ENCODE results near the gene FYB2.

Gene FYB2

DNA sequence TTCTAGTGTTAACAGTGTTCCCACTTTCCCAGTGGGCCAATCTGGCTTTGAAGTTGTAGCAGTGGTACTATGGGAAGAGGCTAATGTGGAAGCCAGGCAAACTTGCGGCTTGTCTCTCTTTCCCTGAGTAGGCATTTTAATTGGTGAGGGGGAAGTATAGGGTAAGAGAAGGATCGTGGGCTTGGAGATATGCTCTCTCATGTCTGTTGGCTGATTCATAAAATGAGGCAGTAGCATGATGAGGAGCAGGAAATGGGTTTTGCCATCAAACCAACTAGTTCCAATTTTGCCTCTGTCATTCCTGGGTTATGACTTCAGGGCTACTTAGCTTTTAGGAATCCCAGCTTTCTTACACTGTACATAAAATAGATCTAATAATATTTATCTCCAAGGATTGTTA is 47.5 kb upstream of the FYB2 start:
- Histone ChIP-seq H3K9me2 (replicated peaks; ENCODE audit: insufficient read depth, low read length) (no peaks in the 10 kb centered on the region), H3F3A (ENCODE audit: insufficient read depth) (no peaks in the 10 kb centered on the region), H3K79me2 (ENCODE audit: insufficient read depth, low read length) (no peaks in the 10 kb centered on the region), H3K27me3 (ENCODE audit: low read length) (no peaks in the 10 kb centered on the region), H2AFZ (ENCODE audit: low read depth, low read length, severe bottlenecking) (no peak overlapping the region), H3K4me2 (ENCODE audit: low read depth, low read length, poor library complexity, severe bottlenecking) (no peak overlapping the region), H3K9ac (ENCODE audit: low read length) (no peak overlapping the region), H3K36me3 (ENCODE audit: low read length) (no peaks in the 10 kb centered on the region), H3K4me3 (ENCODE audit: insufficient read depth, low read length, poor library complexity, severe bottlenecking) (no peak overlapping the region), H3K27ac (ENCODE audit: low read depth, low read length) (no peak overlapping the region), H3K9me3 (ENCODE audit: insufficient read depth, low read length) (no peaks in the 10 kb centered on the region), H4K20me1 (ENCODE audit: low read depth, low read length) (no peaks in the 10 kb centered on the region)
- TF ChIP-seq EZH2phosphoT487 (conservative IDR thresholded peaks at IDR 0.05; ENCODE audit: low read length) = no peak
- TF ChIP-seq, protein P1, sequence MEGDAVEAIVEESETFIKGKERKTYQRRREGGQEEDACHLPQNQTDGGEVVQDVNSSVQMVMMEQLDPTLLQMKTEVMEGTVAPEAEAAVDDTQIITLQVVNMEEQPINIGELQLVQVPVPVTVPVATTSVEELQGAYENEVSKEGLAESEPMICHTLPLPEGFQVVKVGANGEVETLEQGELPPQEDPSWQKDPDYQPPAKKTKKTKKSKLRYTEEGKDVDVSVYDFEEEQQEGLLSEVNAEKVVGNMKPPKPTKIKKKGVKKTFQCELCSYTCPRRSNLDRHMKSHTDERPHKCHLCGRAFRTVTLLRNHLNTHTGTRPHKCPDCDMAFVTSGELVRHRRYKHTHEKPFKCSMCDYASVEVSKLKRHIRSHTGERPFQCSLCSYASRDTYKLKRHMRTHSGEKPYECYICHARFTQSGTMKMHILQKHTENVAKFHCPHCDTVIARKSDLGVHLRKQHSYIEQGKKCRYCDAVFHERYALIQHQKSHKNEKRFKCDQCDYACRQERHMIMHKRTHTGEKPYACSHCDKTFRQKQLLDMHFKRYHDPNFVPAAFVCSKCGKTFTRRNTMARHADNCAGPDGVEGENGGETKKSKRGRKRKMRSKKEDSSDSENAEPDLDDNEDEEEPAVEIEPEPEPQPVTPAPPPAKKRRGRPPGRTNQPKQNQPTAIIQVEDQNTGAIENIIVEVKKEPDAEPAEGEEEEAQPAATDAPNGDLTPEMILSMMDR (IDR thresholded peaks at IDR 0.05; ENCODE audit: insufficient read depth, low read length, poor library complexity, severe bottlenecking) = no peak

GRCh38 chr1:56864430-56864829 is 45.2 kb upstream of the FYB2 start:
- Histone ChIP-seq H3K9me3 (ENCODE audit: insufficient read depth, low read length) (no peaks in the 10 kb centered on the region), H3F3A (ENCODE audit: insufficient read depth) (no peaks in the 10 kb centered on the region), H3K27ac (ENCODE audit: low read depth, low read length) (no peak overlapping the region), H3K36me3 (ENCODE audit: low read length) (no peaks in the 10 kb centered on the region), H4K20me1 (ENCODE audit: low read depth, low read length) (no peaks in the 10 kb centered on the region), H3K27me3 (ENCODE audit: low read length) (no peaks in the 10 kb centered on the region), H3K4me2 (ENCODE audit: low read depth, low read length, poor library complexity, severe bottlenecking) (no peak overlapping the region), H3K79me2 (ENCODE audit: insufficient read depth, low read length) (no peaks in the 10 kb centered on the region), H3K9ac (ENCODE audit: low read length) (no peak overlapping the region), H3K9me2 (replicated peaks; ENCODE audit: insufficient read depth, low read length) (no peaks in the 10 kb centered on the region), H3K4me3 (ENCODE audit: insufficient read depth, low read length, poor library complexity, severe bottlenecking) (no peak overlapping the region), H2AFZ (ENCODE audit: low read depth, low read length, severe bottlenecking) (no peak overlapping the region)
- TF ChIP-seq, protein P1 (IDR thresholded peaks at IDR 0.05; ENCODE audit: insufficient read depth, low read length, poor library complexity, severe bottlenecking) = no peak
- TF ChIP-seq EZH2phosphoT487 (conservative IDR thresholded peaks at IDR 0.05; ENCODE audit: low read length) = no peak

DNA sequence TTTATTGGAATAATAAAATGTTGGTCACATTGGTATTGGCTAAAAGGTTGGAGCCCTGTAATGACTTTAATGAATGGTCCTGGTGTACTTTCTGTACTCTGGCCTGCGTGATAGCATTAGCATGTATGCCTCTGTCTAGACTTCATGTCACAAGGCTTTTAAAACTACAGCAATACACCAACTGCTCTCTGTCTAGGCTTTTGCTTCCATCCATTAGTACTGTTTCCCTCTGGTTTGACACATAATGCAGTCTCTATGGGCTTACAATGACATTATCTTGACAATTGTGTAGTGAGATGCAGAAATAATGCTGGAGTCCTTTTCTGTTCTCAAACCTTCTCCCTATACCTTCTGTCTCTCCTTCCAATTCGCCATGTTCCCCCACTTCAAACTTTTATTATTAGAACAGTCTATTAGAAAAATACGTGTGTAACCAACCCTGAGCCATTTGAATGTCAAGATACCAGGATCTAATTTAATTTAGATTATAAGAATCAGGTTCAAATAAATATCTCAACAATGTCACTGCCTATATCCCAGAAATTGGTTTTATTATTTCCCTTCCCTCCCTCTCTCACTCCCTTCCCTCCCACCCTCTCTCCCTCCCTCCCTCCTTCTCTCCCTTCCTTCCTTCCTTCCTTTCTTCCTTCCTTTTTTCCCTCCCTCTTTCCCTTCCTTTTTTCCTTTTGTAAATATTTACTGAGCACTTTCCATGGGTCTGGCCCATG is 44.2 kb upstream of the FYB2 start:
- H3K27ac ChIP-seq (ENCODE audit: low read depth, low read length) = no peak overlapping the region
- H3K4me3 ChIP-seq (ENCODE audit: insufficient read depth, low read length, poor library complexity, severe bottlenecking) = no peak overlapping the region
- no peaks in the 10 kb centered on the region for H3K27me3 ChIP-seq (ENCODE audit: low read length)
- H3K9me3 ChIP-seq (ENCODE audit: insufficient read depth, low read length) = no peaks in the 10 kb centered on the region
- TF ChIP-seq EZH2phosphoT487 (conservative IDR thresholded peaks at IDR 0.05; ENCODE audit: low read length) = no peak
- TF ChIP-seq, protein P1 (IDR thresholded peaks at IDR 0.05; ENCODE audit: insufficient read depth, low read length, poor library complexity, severe bottlenecking) = no peak
- H2AFZ ChIP-seq (ENCODE audit: low read depth, low read length, severe bottlenecking) = no peak overlapping the region
- H3K4me2 ChIP-seq (ENCODE audit: low read depth, low read length, poor library complexity, severe bottlenecking) = no peak overlapping the region
- H3K36me3 ChIP-seq (ENCODE audit: low read length) = no peaks in the 10 kb centered on the region
- no peaks in the 10 kb centered on the region for H3K79me2 ChIP-seq (ENCODE audit: insufficient read depth, low read length)
- no peak overlapping the region for H3K9ac ChIP-seq (ENCODE audit: low read length)
- no peaks in the 10 kb centered on the region for H4K20me1 ChIP-seq (ENCODE audit: low read depth, low read length)
- H3K9me2 ChIP-seq (replicated peaks; ENCODE audit: insufficient read depth, low read length) = no peaks in the 10 kb centered on the region
- no peaks in the 10 kb centered on the region for H3F3A ChIP-seq (ENCODE audit: insufficient read depth)

All from SU-DHL-6 (cell line).